GM12878 (cell line): ENCODE data around the gene SYTL2.

ENCODE experiments used
- BHLHE40 ChIP-seq, 2 experiments: fragments of 450-650 bp in 1 of 2; IDR thresholded peaks; 2 replicates each; pipeline ENCODE4 v1.6.1; 2011 to 2017; ENCODE audit warnings: low read depth in 2 of 2, borderline replicate concordance in 1 of 2, improper control_type of control experiment in 1 of 2, low read length in 1 of 2, mild to moderate bottlenecking in 1 of 2
- CHD2 ChIP-seq: IDR thresholded peaks from 2 replicates; pipeline ENCODE4 v1.6.1; 2011; ENCODE audit warnings: low read depth, low read length, improper control_type of control experiment, borderline replicate concordance
- HDAC2 ChIP-seq: fragments of 200-600 bp; sonication (generic); IDR thresholded peaks from 2 replicates; pipeline ENCODE4 v1.6.1; 2017
- MYC ChIP-seq: IDR thresholded peaks from 2 replicates; pipeline ENCODE4 v1.6.1; 2011; ENCODE audit warnings: mild to moderate bottlenecking, low read length, moderate library complexity, inconsistent platforms; ENCODE audit not compliant: insufficient read depth, insufficient replicate concordance, insufficient read length, severe bottlenecking
- NFYB ChIP-seq: IDR thresholded peaks from 2 replicates; pipeline ENCODE4 v1.6.1; 2011; ENCODE audit warnings: low read depth, mild to moderate bottlenecking, low read length, improper control_type of control experiment, moderate library complexity; ENCODE audit not compliant: insufficient read depth
- POLR2A ChIP-seq: IDR thresholded peaks from 2 replicates; pipeline ENCODE4 v1.6.1; 2011; ENCODE audit warnings: low read depth, mild to moderate bottlenecking, low read length
- SMARCA5 ChIP-seq: fragments of 450-650 bp; IDR thresholded peaks from 2 replicates; pipeline ENCODE4 v1.6.1; 2017; ENCODE audit warnings: mild to moderate bottlenecking
- SRF ChIP-seq, 2 experiments: IDR thresholded peaks; 2 replicates each; pipeline ENCODE4 v1.6.1; 2011; ENCODE audit warnings: low read depth in 2 of 2, low read length in 2 of 2, mild to moderate bottlenecking in 1 of 2, moderate library complexity in 1 of 2
- TBL1XR1 ChIP-seq: IDR thresholded peaks from 2 replicates; pipeline ENCODE4 v1.6.1; 2012; ENCODE audit warnings: low read depth, low read length, improper control_type of control experiment
- TF ChIP-seq, protein P1 (sequence below): IDR thresholded peaks from 2 replicates; pipeline ENCODE4 v1.6.1; 2011; ENCODE audit warnings: low read depth, low read length, improper control_type of control experiment, borderline replicate concordance
- TF ChIP-seq, protein P2 (sequence below), 3 experiments: IDR thresholded peaks in 2 of 3; conservative IDR thresholded peaks in 1 of 3; 2 replicates each; pipeline ENCODE4 v1.5.1; 2011; ENCODE audit warnings: low read depth in 3 of 3, low read length in 3 of 3, mild to moderate bottlenecking in 3 of 3, control low read depth in 2 of 3, moderate library complexity in 2 of 3, inconsistent platforms in 1 of 3, mixed read lengths in 1 of 3; ENCODE audit not compliant: control insufficient read depth in 2 of 3, insufficient read depth in 1 of 3; ENCODE audit errors: extremely low read depth in 1 of 3

DNA sequence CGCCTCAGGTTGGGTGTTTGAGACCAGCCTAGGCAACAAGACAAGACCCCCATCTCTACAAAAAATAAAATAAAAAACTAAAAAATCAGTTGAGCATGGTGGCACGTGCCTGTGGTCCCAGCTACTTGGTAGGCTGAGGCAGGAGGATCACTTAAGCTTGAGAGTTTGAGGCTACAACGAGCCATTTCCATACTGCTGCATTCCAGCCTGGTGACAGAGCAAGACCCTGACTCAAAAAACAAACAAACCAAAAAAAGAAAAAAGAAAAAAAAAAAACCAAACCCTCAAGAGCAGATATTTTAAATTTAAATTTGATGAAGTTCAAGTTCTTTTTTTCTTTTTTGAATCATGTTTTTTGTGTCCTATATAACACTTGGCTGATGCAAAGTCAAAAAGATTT lies 37.1 kb upstream of the SYTL2 start:
- TF ChIP-seq CHD2 (no peak), POLR2A (no peak), MYC (no peak), HDAC2 (no peak), NFYB (no peak), SRF (IDR thresholded peaks at IDR 0.05; ENCODE audit: low read depth in 2 of 2, low read length in 2 of 2) (no peak), TBL1XR1 (no peak), SMARCA5 (no peak), BHLHE40 (IDR thresholded peaks at IDR 0.05; ENCODE audit: borderline replicate concordance in 1 of 2, low read depth in 2 of 2, low read length in 1 of 2) (no peak)
- TF ChIP-seq, protein P1, sequence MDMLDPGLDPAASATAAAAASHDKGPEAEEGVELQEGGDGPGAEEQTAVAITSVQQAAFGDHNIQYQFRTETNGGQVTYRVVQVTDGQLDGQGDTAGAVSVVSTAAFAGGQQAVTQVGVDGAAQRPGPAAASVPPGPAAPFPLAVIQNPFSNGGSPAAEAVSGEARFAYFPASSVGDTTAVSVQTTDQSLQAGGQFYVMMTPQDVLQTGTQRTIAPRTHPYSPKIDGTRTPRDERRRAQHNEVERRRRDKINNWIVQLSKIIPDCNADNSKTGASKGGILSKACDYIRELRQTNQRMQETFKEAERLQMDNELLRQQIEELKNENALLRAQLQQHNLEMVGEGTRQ, result no peak
- TF ChIP-seq, protein P2, sequence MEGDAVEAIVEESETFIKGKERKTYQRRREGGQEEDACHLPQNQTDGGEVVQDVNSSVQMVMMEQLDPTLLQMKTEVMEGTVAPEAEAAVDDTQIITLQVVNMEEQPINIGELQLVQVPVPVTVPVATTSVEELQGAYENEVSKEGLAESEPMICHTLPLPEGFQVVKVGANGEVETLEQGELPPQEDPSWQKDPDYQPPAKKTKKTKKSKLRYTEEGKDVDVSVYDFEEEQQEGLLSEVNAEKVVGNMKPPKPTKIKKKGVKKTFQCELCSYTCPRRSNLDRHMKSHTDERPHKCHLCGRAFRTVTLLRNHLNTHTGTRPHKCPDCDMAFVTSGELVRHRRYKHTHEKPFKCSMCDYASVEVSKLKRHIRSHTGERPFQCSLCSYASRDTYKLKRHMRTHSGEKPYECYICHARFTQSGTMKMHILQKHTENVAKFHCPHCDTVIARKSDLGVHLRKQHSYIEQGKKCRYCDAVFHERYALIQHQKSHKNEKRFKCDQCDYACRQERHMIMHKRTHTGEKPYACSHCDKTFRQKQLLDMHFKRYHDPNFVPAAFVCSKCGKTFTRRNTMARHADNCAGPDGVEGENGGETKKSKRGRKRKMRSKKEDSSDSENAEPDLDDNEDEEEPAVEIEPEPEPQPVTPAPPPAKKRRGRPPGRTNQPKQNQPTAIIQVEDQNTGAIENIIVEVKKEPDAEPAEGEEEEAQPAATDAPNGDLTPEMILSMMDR (IDR thresholded peaks at IDR 0.05 in 2 of 3, conservative IDR thresholded peaks at IDR 0.05 in 1 of 3; ENCODE audit: control insufficient read depth in 2 of 3, extremely low read depth in 1 of 3, insufficient read depth in 1 of 3, low read depth in 3 of 3, low read length in 3 of 3), result no peak
